Activated CD4-positive, alpha-beta memory T cell treated with anti-CD3 and anti-CD28 coated beads, Interleukin-2, amount 10 ng/mL, durations not matched to agents 7 days and 5 days (primary cell): ENCODE measurements around the gene S100A9. TPM values are rescaled to one million over a fixed set of nuclear protein-coding genes. Genes with fewer than 3 reads are reported as not detected.
"Not testable (repeated sequence)": the region's sequence is repeated elsewhere in the genome, so short reads cannot be mapped to it uniquely, and the experiment has no call there.

Experiments used
- CTCF ChIA-PET: fragments of 350-600 bp; sonication (Branson Sonifier 250); formaldehyde crosslinking; loops from one replicate; lab custom pipeline; 2021; ENCODE audit warnings: antibody characterized with exemption, inconsistent platforms; lab: Charles Lee
- POLR2A ChIA-PET: fragments of 350-600 bp; sonication (Branson Sonifier 250); formaldehyde crosslinking; loops from one replicate; lab custom pipeline; 2021; ENCODE audit warnings: antibody characterized with exemption; lab: Charles Lee
- DNase-seq: peaks from one replicate; pipeline ENCODE4 v3.0.0-alpha.2; 2020
- H3K27ac Mint-ChIP-seq: one replicate; pipeline ENCODE4 v1.8.0; 2021; ENCODE audit warnings: mild to moderate bottlenecking, mixed read lengths
- H3K27me3 Mint-ChIP-seq: one replicate; pipeline ENCODE4 v1.8.0; 2021; ENCODE audit warnings: mixed read lengths
- H3K36me3 Mint-ChIP-seq: one replicate; pipeline ENCODE4 v1.8.0; 2021; ENCODE audit warnings: low read depth, mixed read lengths
- H3K4me1 Mint-ChIP-seq: one replicate; pipeline ENCODE4 v1.8.0; 2021; ENCODE audit warnings: mixed read lengths
- H3K4me3 Mint-ChIP-seq: one replicate; pipeline ENCODE4 v1.8.0; 2021; ENCODE audit warnings: mild to moderate bottlenecking, mixed read lengths
- H3K9me3 Mint-ChIP-seq: one replicate; pipeline ENCODE4 v1.8.0; 2021; ENCODE audit warnings: mixed read lengths
- total RNA-seq, 2 experiments: library from RNA; stranded (reverse); gene quantifications; one replicate each; pipeline ENCODE4 v1.2.3, GENCODE V29; 2021

The S100A9 gene
- total RNA-seq, 2 experiments from 2014 or later: 0.55 TPM; not detected in 1

- Mint-ChIP-seq H3K36me3 (no peaks in the 10 kb centered on the region), H3K27ac (no peak overlapping the region), H3K27me3 (peaks cover 21% of the 10 kb centered on the region), H3K4me1 (peaks cover 8% of the 10 kb centered on the region), H3K4me3 (no peak overlapping the region), H3K9me3 (no peaks in the 10 kb centered on the region)
- CTCF ChIA-PET: no interaction called here
- no peak for DNase-seq
- POLR2A ChIA-PET: no interaction called here
These were observed 19.4 kb upstream of the S100A9 start for GRCh38 chr1:153337980-153338853.

GRCh38 chr1:153339802-153340201 is 17.9 kb upstream of the S100A9 start:
- H3K4me3 Mint-ChIP-seq: no peak overlapping the region
- ChIA-PET CTCF (no interaction called here), POLR2A (no interaction called here)
- H3K36me3 Mint-ChIP-seq: no peaks in the 10 kb centered on the region
- no peaks in the 10 kb centered on the region for H3K9me3 Mint-ChIP-seq
- H3K4me1 Mint-ChIP-seq: peaks cover 16% of the 10 kb centered on the region
- no peak for DNase-seq
- no peak overlapping the region for H3K27ac Mint-ChIP-seq
- peaks cover 20% of the 10 kb centered on the region for H3K27me3 Mint-ChIP-seq

GRCh38 chr1:153340356-153340755 is 17.3 kb upstream of the S100A9 start:
- POLR2A ChIA-PET: no interaction called here
- Mint-ChIP-seq H3K9me3 (no peaks in the 10 kb centered on the region), H3K27me3 (peaks cover 18% of the 10 kb centered on the region), H3K4me1 (peaks cover 17% of the 10 kb centered on the region), H3K27ac (no peak overlapping the region), H3K4me3 (no peak overlapping the region), H3K36me3 (no peaks in the 10 kb centered on the region)
- DNase-seq: no peak
- CTCF ChIA-PET: no interaction called here

GRCh38 chr1:153341431-153341934 is 16.2 kb upstream of the S100A9 start:
- H3K27ac Mint-ChIP-seq: no peak overlapping the region
- no peak overlapping the region for H3K4me3 Mint-ChIP-seq
- ChIA-PET CTCF (interaction anchor here (4.0 kb wide), 1 partner anchor 11 kb away, joined by 18 read pairs; no protein-coding TSS in a partner anchor), POLR2A (no interaction called here)
- H3K4me1 Mint-ChIP-seq: peaks cover 26% of the 10 kb centered on the region
- DNase-seq: no peak
- H3K27me3 Mint-ChIP-seq: peaks cover 27% of the 10 kb centered on the region
- H3K9me3 Mint-ChIP-seq: no peaks in the 10 kb centered on the region
- H3K36me3 Mint-ChIP-seq: no peaks in the 10 kb centered on the region

- H3K36me3 Mint-ChIP-seq: no peaks in the 10 kb centered on the region
- peaks cover 29% of the 10 kb centered on the region for H3K4me1 Mint-ChIP-seq
- H3K27me3 Mint-ChIP-seq: peaks cover 29% of the 10 kb centered on the region
- CTCF ChIA-PET: interaction anchor here (4.0 kb wide), 1 partner anchor 11 kb away, joined by 18 read pairs; no protein-coding TSS in a partner anchor
- DNase-seq: no peak
- POLR2A ChIA-PET: no interaction called here
- H3K9me3 Mint-ChIP-seq: no peaks in the 10 kb centered on the region
- H3K27ac Mint-ChIP-seq: no peak overlapping the region
- no peak overlapping the region for H3K4me3 Mint-ChIP-seq
These were observed 15.5 kb upstream of the S100A9 start for GRCh38 chr1:153342178-153342577.

GRCh38 chr1:153343040-153343681 is 14.5 kb upstream of the S100A9 start:
- no peak for DNase-seq
- H3K4me3 Mint-ChIP-seq: no peak overlapping the region
- ChIA-PET POLR2A (no interaction called here), CTCF (interaction anchor here (4.0 kb wide), 1 partner anchor 10 kb away, joined by 18 read pairs; no protein-coding TSS in a partner anchor)
- no peaks in the 10 kb centered on the region for H3K36me3 Mint-ChIP-seq
- H3K9me3 Mint-ChIP-seq: no peaks in the 10 kb centered on the region
- peaks cover 30% of the 10 kb centered on the region for H3K27me3 Mint-ChIP-seq
- H3K27ac Mint-ChIP-seq: no peak overlapping the region
- H3K4me1 Mint-ChIP-seq: peaks cover 29% of the 10 kb centered on the region

GRCh38 chr1:153343811-153344717 is 13.6 kb upstream of the S100A9 start:
- H3K4me1 Mint-ChIP-seq: peaks cover 29% of the 10 kb centered on the region
- POLR2A ChIA-PET: no interaction called here
- peaks cover 26% of the 10 kb centered on the region for H3K27me3 Mint-ChIP-seq
- H3K9me3 Mint-ChIP-seq: no peaks in the 10 kb centered on the region
- H3K27ac Mint-ChIP-seq: no peak overlapping the region
- no peaks in the 10 kb centered on the region for H3K36me3 Mint-ChIP-seq
- CTCF ChIA-PET: interaction anchor here (4.0 kb wide), 1 partner anchor 9 kb away, joined by 18 read pairs; no protein-coding TSS in a partner anchor
- no peak overlapping the region for H3K4me3 Mint-ChIP-seq
- no peak for DNase-seq

GRCh38 chr1:153344718-153345025 is 13.0 kb upstream of the S100A9 start:
- ChIA-PET CTCF (interaction anchor here (4.0 kb wide), 1 partner anchor 8 kb away, joined by 18 read pairs; no protein-coding TSS in a partner anchor), POLR2A (no interaction called here)
- no peak for DNase-seq
- Mint-ChIP-seq H3K27ac (no peak overlapping the region), H3K9me3 (no peaks in the 10 kb centered on the region), H3K36me3 (no peaks in the 10 kb centered on the region), H3K4me1 (peaks cover 28% of the 10 kb centered on the region), H3K4me3 (no peak overlapping the region), H3K27me3 (peaks cover 28% of the 10 kb centered on the region)

GRCh38 chr1:153345187-153346076 is 12.2 kb upstream of the S100A9 start:
- Mint-ChIP-seq H3K27ac (no peak overlapping the region), H3K27me3 (peaks cover 30% of the 10 kb centered on the region), H3K4me1 (peaks cover 22% of the 10 kb centered on the region), H3K36me3 (no peaks in the 10 kb centered on the region), H3K4me3 (no peak overlapping the region), H3K9me3 (no peaks in the 10 kb centered on the region)
- CTCF ChIA-PET: interaction anchor here (1.1 kb wide), 1 partner anchor 10 kb away, joined by 3 read pairs; no protein-coding TSS in a partner anchor
- POLR2A ChIA-PET: no interaction called here
- no peak for DNase-seq

- Mint-ChIP-seq H3K27me3 (peaks cover 32% of the 10 kb centered on the region), H3K4me1 (peaks cover 20% of the 10 kb centered on the region), H3K27ac (no peak overlapping the region), H3K36me3 (no peaks in the 10 kb centered on the region), H3K4me3 (no peak overlapping the region), H3K9me3 (no peaks in the 10 kb centered on the region)
- ChIA-PET POLR2A (no interaction called here), CTCF (interaction anchor here (1.1 kb wide), 1 partner anchor 11 kb away, joined by 3 read pairs; no protein-coding TSS in a partner anchor)
- no peak for DNase-seq
These were observed 11.5 kb upstream of the S100A9 start for GRCh38 chr1:153346077-153346723.

- Mint-ChIP-seq H3K4me1 (peaks cover 20% of the 10 kb centered on the region), H3K27me3 (peaks cover 32% of the 10 kb centered on the region)
- POLR2A ChIA-PET, H3K9me3 Mint-ChIP-seq, H3K4me3 Mint-ChIP-seq, CTCF ChIA-PET, H3K27ac Mint-ChIP-seq, DNase-seq, H3K36me3 Mint-ChIP-seq: not testable (repeated sequence)
These were observed 10.6 kb upstream of the S100A9 start for GRCh38 chr1:153347049-153347448.
